Suprapubic skin (tissue), 4 donors: ENCODE data around the gene KRI1.

Experiments
- CTCF ChIP-seq, 2 donors: fragments of 200-600 bp in 1 of 2; fragments of 450-650 bp in 1 of 2; sonication (generic) in 1 of 2; IDR thresholded peaks; one replicate each; pipeline ENCODE4 v1.5.1; 2016 to 2019; ENCODE audit warnings: antibody characterized with exemption in 2 of 2, mild to moderate bottlenecking in 1 of 2, moderate library complexity in 1 of 2
- EP300 ChIP-seq: sonication (generic); formaldehyde crosslinking; IDR thresholded peaks from one replicate; pipeline ENCODE4 v1.6.1; 2017; ENCODE audit warnings: antibody characterized with exemption
- POLR2A ChIP-seq, 2 donors: fragments of 450-650 bp; IDR thresholded peaks; one replicate each; pipeline ENCODE4 v1.6.1; 2017; ENCODE audit warnings: antibody characterized with exemption in 2 of 2, mild to moderate bottlenecking in 2 of 2, moderate library complexity in 2 of 2
- POLR2AphosphoS5 ChIP-seq, 3 donors: sonication (generic); formaldehyde crosslinking; IDR thresholded peaks; one replicate each; pipeline ENCODE4 v1.6.1; 2017; ENCODE audit warnings: antibody characterized with exemption in 3 of 3

GRCh38 chr19:10519421-10519820 is 46.4 kb downstream of the KRI1 start:
- no peak for TF ChIP-seq POLR2A (IDR thresholded peaks at IDR 0.05)
- TF ChIP-seq POLR2AphosphoS5 (IDR thresholded peaks at IDR 0.05), result no peak
- no peak for TF ChIP-seq CTCF (IDR thresholded peaks at IDR 0.05)
- TF ChIP-seq EP300, result no peak
